ENCODE measurements around the gene CTSA.

GRCh38 chr20:45913116-45913515 lies 22.0 kb downstream of the CTSA start:
- TF ChIP-seq CTCF (IDR thresholded peaks at IDR 0.05) (no peak), EP300 (IDR thresholded peaks at IDR 0.05) (no peak), POLR2AphosphoS5 (IDR thresholded peaks at IDR 0.05) (no peak), POLR2A (IDR thresholded peaks at IDR 0.05; ENCODE audit: low read depth) (no peak)
